Measurements from ENCODE around the gene CNTNAP5. TPM values are rescaled to one million over a fixed set of nuclear protein-coding genes. Genes with fewer than 3 reads are reported as not detected.

Gene CNTNAP5
- total RNA-seq, 2 experiments from 2014 or later = not detected

GRCh38 chr2:124254621-124255020, 229.5 kb downstream of the CNTNAP5 start:
- ChIA-PET POLR2A (no interaction called here), CTCF (no interaction called here)

GRCh38 chr2:124257120-124257519, 232.0 kb downstream of the CNTNAP5 start:
- ChIA-PET CTCF (no interaction called here), POLR2A (no interaction called here)

- CTCF ChIA-PET = no interaction called here
- POLR2A ChIA-PET = no interaction called here
Measured at GRCh38 chr2:124258140-124258880, 233.2 kb downstream of the CNTNAP5 start.

GRCh38 chr2:124261456-124261855, 236.4 kb downstream of the CNTNAP5 start:
- ChIA-PET CTCF (no interaction called here), POLR2A (no interaction called here)

- POLR2A ChIA-PET = no interaction called here
- CTCF ChIA-PET = no interaction called here
Measured at GRCh38 chr2:124264551-124265091, 239.5 kb downstream of the CNTNAP5 start.

GRCh38 chr2:124267794-124268193, 242.7 kb downstream of the CNTNAP5 start:
- POLR2A ChIA-PET = no interaction called here
- CTCF ChIA-PET = no interaction called here

- ChIA-PET POLR2A (no interaction called here), CTCF (no interaction called here)
Measured at GRCh38 chr2:124269348-124269747, 244.3 kb downstream of the CNTNAP5 start.

- ChIA-PET CTCF (no interaction called here), POLR2A (no interaction called here)
Measured at GRCh38 chr2:124272261-124272841, 247.3 kb downstream of the CNTNAP5 start.

GRCh38 chr2:124281541-124281940, 256.5 kb downstream of the CNTNAP5 start:
- ChIA-PET CTCF (no interaction called here), POLR2A (no interaction called here)

- CTCF ChIA-PET = no interaction called here
Measured at GRCh38 chr2:124283096-124283495, 258.0 kb downstream of the CNTNAP5 start.

GRCh38 chr2:124286089-124286783, 261.1 kb downstream of the CNTNAP5 start:
- CTCF ChIA-PET = no interaction called here
- POLR2A ChIA-PET = no interaction called here

More at GRCh38 chr2:124283096-124283495, 258.0 kb downstream of the CNTNAP5 start:
- POLR2A ChIA-PET = no interaction called here

- ChIA-PET CTCF (no interaction called here), POLR2A (no interaction called here)
Measured at GRCh38 chr2:124289060-124289459, 264.0 kb downstream of the CNTNAP5 start.

GRCh38 chr2:124289615-124290014, 264.5 kb downstream of the CNTNAP5 start:
- ChIA-PET POLR2A (no interaction called here), CTCF (no interaction called here)

GRCh38 chr2:124296470-124296869, 271.4 kb downstream of the CNTNAP5 start:
- ChIA-PET CTCF (no interaction called here), POLR2A (no interaction called here)

- ChIA-PET POLR2A (no interaction called here), CTCF (no interaction called here)
Measured at GRCh38 chr2:124301915-124302314, 276.8 kb downstream of the CNTNAP5 start.

- ChIA-PET CTCF (no interaction called here), POLR2A (no interaction called here)
Measured at GRCh38 chr2:124308319-124309062, 283.4 kb downstream of the CNTNAP5 start.

- POLR2A ChIA-PET = no interaction called here
- CTCF ChIA-PET = no interaction called here
Measured at GRCh38 chr2:124309563-124310138, 284.6 kb downstream of the CNTNAP5 start.

GRCh38 chr2:124310671-124311070, 285.6 kb downstream of the CNTNAP5 start:
- ChIA-PET POLR2A (no interaction called here), CTCF (no interaction called here)

GRCh38 chr2:124314084-124314483, 289.0 kb downstream of the CNTNAP5 start:
- ChIA-PET CTCF (no interaction called here), POLR2A (no interaction called here)

GRCh38 chr2:124315221-124315880, 290.3 kb downstream of the CNTNAP5 start:
- POLR2A ChIA-PET = no interaction called here
- CTCF ChIA-PET = no interaction called here
